GM06990 (cell line): ENCODE measurements around the gene WDR45B.

Source experiments
- DNase-seq: peaks from one replicate; pipeline ENCODE4 v3.0.0-alpha.2; 2011; ENCODE audit not compliant: insufficient read length; ENCODE audit errors: extremely low read depth
- H3K27me3 ChIP-seq: replicated peaks from 2 replicates; pipeline ENCODE4 v1.6.0; 2011; ENCODE audit warnings: low read length; ENCODE audit not compliant: control insufficient read depth, insufficient read depth
- H3K36me3 ChIP-seq: 2 replicates; pipeline ENCODE4 v1.5.1; 2011; ENCODE audit warnings: low read length; ENCODE audit not compliant: control insufficient read depth, insufficient read depth
- H3K4me3 ChIP-seq: replicated peaks from 2 replicates; pipeline ENCODE4 v1.5.1; 2011; ENCODE audit warnings: low read depth, mild to moderate bottlenecking, control low read depth, low read length
- TF ChIP-seq, protein P1 (sequence below): IDR thresholded peaks from 2 replicates; pipeline ENCODE4 v1.5.1; 2011; ENCODE audit warnings: low read length, control low read depth, mild to moderate bottlenecking, inconsistent platforms; ENCODE audit not compliant: insufficient read depth, poor library complexity, severe bottlenecking

The WDR45B gene

DNA sequence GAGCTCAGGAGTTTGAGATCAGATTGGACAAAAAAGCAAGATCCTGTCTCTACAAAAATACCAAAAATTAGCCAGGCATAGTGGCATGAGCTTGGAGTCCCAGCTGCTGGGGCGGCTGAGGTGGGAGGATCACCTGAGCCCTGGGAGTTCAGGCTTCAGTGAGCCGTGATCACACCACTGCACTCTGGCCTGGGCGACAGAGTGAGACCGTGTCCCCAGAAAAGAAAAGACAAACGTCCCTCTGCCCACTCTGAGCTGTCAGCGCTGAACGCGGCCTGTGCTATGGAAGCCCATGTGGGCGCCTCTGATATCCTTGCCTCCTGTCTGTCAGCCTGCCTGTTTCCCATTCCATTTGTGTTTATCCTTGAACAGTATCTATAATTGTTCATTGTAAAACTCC, 78.0 kb downstream of the WDR45B start:
- TF ChIP-seq, protein P1, sequence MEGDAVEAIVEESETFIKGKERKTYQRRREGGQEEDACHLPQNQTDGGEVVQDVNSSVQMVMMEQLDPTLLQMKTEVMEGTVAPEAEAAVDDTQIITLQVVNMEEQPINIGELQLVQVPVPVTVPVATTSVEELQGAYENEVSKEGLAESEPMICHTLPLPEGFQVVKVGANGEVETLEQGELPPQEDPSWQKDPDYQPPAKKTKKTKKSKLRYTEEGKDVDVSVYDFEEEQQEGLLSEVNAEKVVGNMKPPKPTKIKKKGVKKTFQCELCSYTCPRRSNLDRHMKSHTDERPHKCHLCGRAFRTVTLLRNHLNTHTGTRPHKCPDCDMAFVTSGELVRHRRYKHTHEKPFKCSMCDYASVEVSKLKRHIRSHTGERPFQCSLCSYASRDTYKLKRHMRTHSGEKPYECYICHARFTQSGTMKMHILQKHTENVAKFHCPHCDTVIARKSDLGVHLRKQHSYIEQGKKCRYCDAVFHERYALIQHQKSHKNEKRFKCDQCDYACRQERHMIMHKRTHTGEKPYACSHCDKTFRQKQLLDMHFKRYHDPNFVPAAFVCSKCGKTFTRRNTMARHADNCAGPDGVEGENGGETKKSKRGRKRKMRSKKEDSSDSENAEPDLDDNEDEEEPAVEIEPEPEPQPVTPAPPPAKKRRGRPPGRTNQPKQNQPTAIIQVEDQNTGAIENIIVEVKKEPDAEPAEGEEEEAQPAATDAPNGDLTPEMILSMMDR, result no peak
- Histone ChIP-seq H3K36me3 (peaks cover 42% of the 10 kb centered on the region), H3K27me3 (no peaks in the 10 kb centered on the region), H3K4me3 (no peak overlapping the region)
- no peak for DNase-seq

DNA sequence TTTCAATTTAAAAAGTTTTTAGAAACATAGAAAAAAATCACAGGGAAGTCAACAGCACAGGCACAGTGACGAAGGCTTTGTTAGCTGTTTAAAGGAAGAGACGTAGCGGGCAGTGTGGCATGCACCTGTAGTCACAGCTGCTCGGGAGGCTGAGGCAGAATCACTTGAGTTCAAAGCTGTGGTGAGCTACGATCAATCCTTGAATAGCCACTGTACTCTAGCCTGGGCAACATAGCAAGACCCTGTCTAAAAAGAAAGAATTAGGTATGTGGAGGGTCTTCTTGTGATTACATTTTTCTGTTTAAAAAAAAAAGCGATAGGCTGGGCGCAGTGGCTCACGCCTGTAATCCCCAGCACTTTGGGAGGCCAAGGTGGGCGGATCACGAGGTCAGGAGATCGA, 78.6 kb downstream of the WDR45B start:
- Histone ChIP-seq H3K27me3 (no peaks in the 10 kb centered on the region), H3K36me3 (peaks cover 38% of the 10 kb centered on the region), H3K4me3 (no peak overlapping the region)
- no peak for DNase-seq
- TF ChIP-seq, protein P1, result no peak

DNA sequence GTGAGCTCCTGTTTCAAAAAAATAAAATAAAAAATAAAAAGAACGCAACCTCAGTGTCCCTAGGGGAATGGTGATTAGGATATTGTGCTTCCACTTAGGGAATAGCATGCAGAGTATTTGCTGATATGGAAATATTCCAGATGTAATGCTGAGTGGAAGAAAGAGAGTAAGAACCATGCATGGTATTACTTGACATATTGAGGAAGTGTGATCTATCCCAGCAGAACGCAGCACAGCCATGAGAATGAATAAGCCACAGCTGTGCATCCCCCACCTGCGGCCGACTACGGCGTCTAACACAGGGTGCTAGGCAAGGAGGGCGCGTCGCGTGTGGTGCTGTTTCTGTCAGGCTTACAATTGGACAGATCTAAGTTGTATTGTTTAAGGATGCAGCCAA, 79.2 kb downstream of the WDR45B start:
- DNase-seq, result no peak
- Histone ChIP-seq H3K36me3 (peaks cover 34% of the 10 kb centered on the region), H3K27me3 (no peaks in the 10 kb centered on the region), H3K4me3 (no peak overlapping the region)
- TF ChIP-seq, protein P1, result no peak

DNA sequence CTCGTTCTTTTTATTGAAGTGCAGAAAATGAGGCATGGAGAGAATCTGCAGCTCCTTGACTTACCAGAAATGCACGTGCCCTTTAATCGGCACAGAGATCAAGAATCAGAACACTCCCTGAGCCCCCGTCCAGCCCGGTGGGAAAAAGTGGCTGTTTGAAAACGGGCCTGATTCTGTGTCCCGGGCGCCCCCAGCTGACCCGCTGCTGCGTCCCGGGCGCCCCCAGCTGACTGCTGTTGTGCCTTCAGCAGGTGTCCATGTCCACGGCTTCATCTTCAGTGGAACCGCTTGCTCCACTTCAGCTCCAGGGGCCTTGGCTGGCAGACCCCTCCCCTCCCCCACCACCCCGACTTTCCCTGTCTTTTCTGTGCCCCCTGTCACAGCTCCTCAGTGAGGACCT, 81.0 kb downstream of the WDR45B start:
- no peak for DNase-seq
- Histone ChIP-seq H3K4me3 (no peak overlapping the region), H3K36me3 (peaks cover 30% of the 10 kb centered on the region), H3K27me3 (no peaks in the 10 kb centered on the region)
- TF ChIP-seq, protein P1, result no peak

DNA sequence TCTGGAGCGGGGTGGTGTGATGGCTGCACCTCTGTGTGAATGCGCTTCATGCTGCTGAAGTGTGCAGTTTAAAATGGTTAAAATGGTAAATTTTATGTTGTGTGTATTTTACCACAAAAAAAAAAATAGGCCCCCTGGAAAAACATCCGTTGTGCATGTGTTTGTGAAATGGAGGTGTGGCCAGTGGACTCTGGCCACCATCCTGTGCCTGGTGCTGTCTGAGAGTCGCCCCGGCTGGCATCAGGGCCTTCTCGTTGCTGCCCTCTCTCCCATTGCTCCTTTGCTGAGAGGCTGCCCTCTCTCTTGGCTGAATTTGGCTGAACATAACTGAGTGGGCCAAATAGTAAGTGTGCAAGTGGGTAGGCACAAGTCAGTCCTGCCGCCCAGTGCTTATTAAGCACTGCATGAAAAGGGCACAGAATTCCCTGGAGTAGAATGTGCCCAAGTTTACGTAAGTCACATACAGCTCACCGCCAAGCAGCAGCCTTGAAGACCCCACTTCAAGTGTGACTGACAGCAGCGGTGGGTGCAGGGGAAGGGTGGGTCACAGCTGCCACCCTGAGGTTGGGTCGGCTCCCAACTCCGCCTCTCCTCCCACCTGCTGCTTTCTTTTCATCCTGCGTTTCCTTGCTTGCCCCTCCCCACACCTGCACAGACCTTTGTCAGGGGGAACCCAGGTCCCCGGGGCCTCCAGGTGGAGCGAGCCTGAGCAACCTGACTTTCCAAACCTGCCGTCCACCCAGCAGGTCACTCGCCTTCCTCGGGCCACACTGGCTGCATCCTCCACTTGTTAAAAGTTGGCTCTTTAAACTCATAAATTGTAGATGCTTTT, 81.9 kb downstream of the WDR45B start:
- Histone ChIP-seq H3K4me3 (no peak overlapping the region), H3K27me3 (no peaks in the 10 kb centered on the region), H3K36me3 (peaks cover 24% of the 10 kb centered on the region)
- TF ChIP-seq, protein P1, result no peak
- no peak for DNase-seq
